ENCODE data around the gene CYBC1. TPM values are rescaled to one million over a fixed set of nuclear protein-coding genes. Genes with fewer than 3 reads are reported as not detected.

CYBC1 gene
- total RNA-seq, 1 donor from 2014 or later = 115 TPM

GRCh38 chr17:82445542-82445941 is 5.0 kb downstream of the CYBC1 start:
- Mint-ChIP-seq H3K9me3 (no peaks in the 10 kb centered on the region), H3K36me3 (ENCODE audit: low read depth) (no peaks in the 10 kb centered on the region), H3K4me1 (peaks cover 12% of the 10 kb centered on the region), H3K4me3 (no peak overlapping the region), H3K27ac (ENCODE audit: unreplicated experiment) (no peak overlapping the region), H3K27me3 (ENCODE audit: low read depth) (no peaks in the 10 kb centered on the region)
- TF ChIP-seq CTCF (conservative IDR thresholded peaks at IDR 0.05) = no peak
- DNase-seq (ENCODE audit: low read depth, low spot score) = no peak

DNA sequence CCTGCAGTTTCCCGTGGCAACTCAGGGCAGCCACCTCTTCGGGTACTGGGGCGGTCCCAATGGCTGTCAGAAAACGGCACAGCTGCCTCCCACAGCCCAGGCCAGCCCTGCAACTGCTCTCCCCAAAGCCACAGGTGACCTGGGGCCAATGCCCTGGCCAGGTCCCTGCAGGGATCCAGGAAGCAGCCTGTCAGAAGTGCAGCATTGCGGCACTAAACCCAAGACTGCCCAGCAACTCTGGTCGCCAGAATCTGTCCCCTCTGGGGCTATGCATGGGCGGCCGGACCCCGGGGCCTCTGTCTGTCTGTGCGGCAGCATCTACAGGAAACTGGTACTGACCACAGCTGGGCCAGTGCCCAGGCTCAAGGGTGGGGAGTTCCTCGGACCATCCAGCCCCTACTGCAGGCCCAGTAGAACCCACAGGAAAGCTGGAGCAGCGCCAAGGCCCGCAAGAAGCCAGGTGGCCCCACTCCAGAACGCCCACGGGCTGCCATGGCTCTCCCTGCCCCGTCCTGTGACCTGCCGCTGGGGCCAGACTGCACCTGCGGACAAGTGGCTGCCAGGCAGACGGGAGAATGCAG is 5.5 kb downstream of the CYBC1 start:
- TF ChIP-seq CTCF (conservative IDR thresholded peaks at IDR 0.05) = no peak
- DNase-seq (ENCODE audit: low read depth, low spot score) = no peak
- Mint-ChIP-seq H3K9me3 (no peaks in the 10 kb centered on the region), H3K4me3 (no peak overlapping the region), H3K4me1 (peaks cover 15% of the 10 kb centered on the region), H3K27me3 (ENCODE audit: low read depth) (no peaks in the 10 kb centered on the region), H3K27ac (ENCODE audit: unreplicated experiment) (no peak overlapping the region), H3K36me3 (ENCODE audit: low read depth) (no peaks in the 10 kb centered on the region)

- Mint-ChIP-seq H3K4me3 (no peak overlapping the region), H3K27ac (ENCODE audit: unreplicated experiment) (no peak overlapping the region)
- no peak for TF ChIP-seq CTCF (conservative IDR thresholded peaks at IDR 0.05)
Observed at GRCh38 chr17:82444284-82444893, 6.2 kb downstream of the CYBC1 start.

GRCh38 chr17:82443465-82444283 is 6.9 kb downstream of the CYBC1 start:
- H3K27me3 Mint-ChIP-seq (ENCODE audit: low read depth) = no peaks in the 10 kb centered on the region
- H3K4me3 Mint-ChIP-seq = no peak overlapping the region
- peaks cover 9% of the 10 kb centered on the region for H3K4me1 Mint-ChIP-seq
- H3K36me3 Mint-ChIP-seq (ENCODE audit: low read depth) = no peaks in the 10 kb centered on the region
- no peaks in the 10 kb centered on the region for H3K9me3 Mint-ChIP-seq
- DNase-seq (ENCODE audit: low read depth, low spot score) = no peak
- no peak overlapping the region for H3K27ac Mint-ChIP-seq (ENCODE audit: unreplicated experiment)
- no peak for TF ChIP-seq CTCF (conservative IDR thresholded peaks at IDR 0.05)

More at GRCh38 chr17:82444284-82444893, 6.2 kb downstream of the CYBC1 start:
- DNase-seq (ENCODE audit: low read depth, low spot score) = no peak
- Mint-ChIP-seq H3K4me1 (peaks cover 9% of the 10 kb centered on the region), H3K36me3 (ENCODE audit: low read depth) (no peaks in the 10 kb centered on the region), H3K9me3 (no peaks in the 10 kb centered on the region), H3K27me3 (ENCODE audit: low read depth) (no peaks in the 10 kb centered on the region)

- DNase-seq (ENCODE audit: low read depth, low spot score) = no peak
- peak overlapping the region; percentile 57 for H3K4me3 Mint-ChIP-seq
- TF ChIP-seq CTCF (conservative IDR thresholded peaks at IDR 0.05) = no peak
- H3K36me3 Mint-ChIP-seq (ENCODE audit: low read depth) = no peaks in the 10 kb centered on the region
- H3K4me1 Mint-ChIP-seq = peaks cover 9% of the 10 kb centered on the region
- H3K27me3 Mint-ChIP-seq (ENCODE audit: low read depth) = no peaks in the 10 kb centered on the region
- H3K27ac Mint-ChIP-seq (ENCODE audit: unreplicated experiment) = no peak overlapping the region
- no peaks in the 10 kb centered on the region for H3K9me3 Mint-ChIP-seq
Observed at GRCh38 chr17:82442643-82443464, 7.7 kb downstream of the CYBC1 start.
